Measurements from ENCODE around the gene TTC7B. TPM values are rescaled to one million over a fixed set of nuclear protein-coding genes. Genes with fewer than 3 reads are reported as not detected.

The TTC7B gene
- total RNA-seq, 1 experiment from 2014 or later, result 30.3 TPM

DNA sequence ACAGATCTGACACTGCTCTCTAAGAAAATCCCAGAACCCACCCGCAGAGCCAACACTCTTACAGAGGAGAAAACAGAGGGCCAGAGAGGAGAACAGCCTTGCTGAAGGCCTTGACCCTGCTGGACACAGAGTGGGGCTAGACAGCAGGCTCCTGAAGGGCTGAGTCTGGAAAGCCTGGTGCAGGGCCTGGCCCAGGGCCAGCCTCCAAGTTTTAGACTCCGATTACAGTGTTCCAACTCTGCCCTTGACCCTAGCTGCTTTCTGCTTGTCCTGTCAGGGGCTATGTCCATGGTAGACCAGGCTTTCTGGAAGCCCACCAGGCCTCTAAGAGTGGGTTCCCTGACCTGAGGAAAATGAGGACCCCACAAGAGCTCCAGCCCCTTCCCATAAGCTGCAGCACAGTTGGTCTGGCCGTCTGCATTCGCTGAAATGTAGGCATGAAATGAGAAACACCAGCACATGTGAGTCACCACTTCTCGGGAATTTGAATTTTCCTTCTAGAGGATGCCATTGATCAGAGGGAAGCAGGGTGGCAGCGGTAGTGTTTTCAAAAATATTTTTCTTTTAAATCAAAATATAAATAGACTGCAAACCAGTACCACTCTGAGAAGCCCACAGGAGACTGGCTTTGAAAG, 265.0 kb downstream of the TTC7B start:
- in situ Hi-C loops (cut with HindIII; ENCODE audit: low sequenced_read_pairs), result no loop called here

GRCh38 chr14:90549794-90550641, 266.2 kb downstream of the TTC7B start:
- DNase-seq (ENCODE audit: low spot score), result no peak
- in situ Hi-C loops (cut with HindIII; ENCODE audit: low sequenced_read_pairs), result no loop called here

More for the DNA sequence above, 265.0 kb downstream of the TTC7B start:
- DNase-seq (ENCODE audit: low spot score), result no peak

DNA sequence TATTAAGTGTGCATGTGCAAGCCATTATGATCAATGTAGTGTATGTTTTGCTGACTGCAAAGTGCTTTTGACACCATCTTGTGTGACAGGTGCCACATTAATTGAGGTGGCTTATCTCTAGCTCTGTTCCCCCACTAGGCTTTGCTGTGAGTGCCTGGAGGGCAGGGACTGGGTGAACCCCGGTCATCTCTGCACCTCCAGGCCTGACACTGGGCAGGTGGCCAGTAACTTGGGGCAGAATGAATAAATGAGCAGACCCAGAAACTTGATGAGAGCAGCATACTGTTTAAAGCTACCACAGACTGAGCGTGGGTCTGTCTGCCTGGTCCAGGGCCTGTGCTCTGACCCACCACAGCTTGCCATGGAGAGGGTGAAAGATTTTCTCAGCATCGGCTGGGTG, 267.8 kb downstream of the TTC7B start:
- no peak for DNase-seq (ENCODE audit: low spot score)
- in situ Hi-C loops (cut with HindIII; ENCODE audit: low sequenced_read_pairs), result no loop called here

- DNase-seq (ENCODE audit: low spot score), result peak; percentile 52
- in situ Hi-C loops (cut with HindIII; ENCODE audit: low sequenced_read_pairs), result no loop called here
These were observed 268.3 kb downstream of the TTC7B start for GRCh38 chr14:90547968-90548367.

- in situ Hi-C loops (cut with HindIII; ENCODE audit: low sequenced_read_pairs), result no loop called here
- DNase-seq (ENCODE audit: low spot score), result no peak
These were observed 269.0 kb downstream of the TTC7B start for GRCh38 chr14:90547250-90547649.

DNA sequence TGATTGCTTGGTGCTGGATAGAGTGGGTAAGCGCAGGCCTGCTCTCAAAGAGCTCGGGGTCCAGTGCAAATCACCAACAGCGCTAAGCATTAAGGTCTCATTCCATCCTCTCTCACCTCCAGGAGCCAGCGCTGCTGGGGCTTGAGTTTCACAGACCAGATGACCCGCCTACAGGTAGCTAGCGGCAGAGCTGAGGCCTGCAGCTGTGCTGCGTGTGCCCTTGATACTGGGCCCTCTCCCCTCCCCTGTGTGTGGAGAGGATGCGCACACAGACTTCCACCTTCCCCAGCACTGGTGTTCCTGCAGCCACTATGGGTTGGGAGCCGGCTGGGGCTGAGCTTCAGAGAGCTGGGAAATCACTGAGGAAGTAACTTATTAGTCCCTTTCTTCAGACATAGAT, 269.5 kb downstream of the TTC7B start:
- in situ Hi-C loops (cut with HindIII; ENCODE audit: low sequenced_read_pairs), result no loop called here
- DNase-seq (ENCODE audit: low spot score), result no peak

DNA sequence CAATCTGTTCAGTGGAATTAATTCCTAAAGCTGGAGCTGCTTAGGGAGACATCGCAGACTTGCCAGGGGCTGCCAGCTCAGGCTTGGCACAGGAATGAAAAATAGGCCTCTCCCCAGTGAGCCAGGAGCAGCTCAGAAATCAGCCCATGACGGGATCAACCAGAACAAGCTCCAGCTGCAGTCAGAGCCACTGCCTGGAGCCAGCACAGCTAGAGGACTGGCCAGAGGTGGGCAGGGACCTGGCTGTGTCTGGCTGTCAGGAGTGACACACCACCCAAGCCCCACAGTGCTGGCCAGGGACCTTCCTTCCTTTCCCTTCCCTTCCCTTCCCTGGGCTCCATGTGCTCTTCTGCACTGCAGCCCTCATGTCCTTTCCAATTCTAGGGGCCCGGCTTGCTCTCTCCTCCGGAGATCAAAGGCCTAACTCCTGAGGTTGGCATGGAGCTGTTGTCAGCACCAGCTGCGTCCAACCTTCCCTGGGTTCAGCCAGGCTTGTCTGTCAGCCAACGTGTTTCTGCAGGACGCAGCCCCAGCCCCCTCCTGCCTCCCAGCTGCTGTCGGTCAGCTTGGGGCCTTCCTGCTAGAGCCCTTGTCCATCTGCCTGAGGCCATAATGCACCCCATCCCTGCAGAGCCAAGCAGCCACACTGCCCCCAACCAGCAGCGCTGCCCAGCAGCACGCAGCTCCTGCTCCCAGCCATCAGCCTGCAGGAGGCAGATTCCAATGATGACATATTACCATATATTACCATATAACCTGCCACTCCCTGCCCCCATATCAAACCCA, 270.1 kb downstream of the TTC7B start:
- DNase-seq (ENCODE audit: low spot score), result peak; percentile 73
- in situ Hi-C loops (cut with HindIII; ENCODE audit: low sequenced_read_pairs), result no loop called here

GRCh38 chr14:90545382-90545781, 270.8 kb downstream of the TTC7B start:
- no peak for DNase-seq (ENCODE audit: low spot score)
- in situ Hi-C loops (cut with HindIII; ENCODE audit: low sequenced_read_pairs), result no loop called here

DNA sequence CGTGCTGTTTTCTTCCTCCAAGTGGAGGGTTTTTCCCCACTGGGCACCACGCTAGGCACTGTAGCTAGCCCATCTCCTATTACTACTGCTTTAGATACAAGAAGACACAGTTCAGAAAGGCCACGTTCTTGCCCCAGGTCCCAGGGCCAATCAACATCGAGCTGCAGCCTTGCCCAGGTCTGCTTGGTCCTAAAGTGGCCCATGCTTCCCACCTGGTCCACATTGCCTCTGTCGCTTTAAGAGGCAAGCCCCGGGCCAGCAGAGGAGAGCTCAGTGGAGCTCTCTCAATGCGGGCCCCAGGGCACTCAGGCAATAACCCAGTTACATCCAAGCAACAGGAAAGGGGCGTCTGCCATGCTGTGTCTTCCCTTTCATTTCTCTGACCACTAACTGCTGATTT, 271.3 kb downstream of the TTC7B start:
- DNase-seq (ENCODE audit: low spot score), result peak; percentile 48
- in situ Hi-C loops (cut with HindIII; ENCODE audit: low sequenced_read_pairs), result no loop called here

- DNase-seq (ENCODE audit: low spot score), result peak; percentile 50
- in situ Hi-C loops (cut with HindIII; ENCODE audit: low sequenced_read_pairs), result no loop called here
These were observed 271.7 kb downstream of the TTC7B start for GRCh38 chr14:90544566-90544965.

- no peak for DNase-seq (ENCODE audit: low spot score)
- in situ Hi-C loops (cut with HindIII; ENCODE audit: low sequenced_read_pairs), result no loop called here
These were observed 272.4 kb downstream of the TTC7B start for GRCh38 chr14:90543876-90544275.

GRCh38 chr14:90541076-90541634, 275.1 kb downstream of the TTC7B start:
- in situ Hi-C loops (cut with HindIII; ENCODE audit: low sequenced_read_pairs), result no loop called here
- DNase-seq (ENCODE audit: low spot score), result no peak

GRCh38 chr14:90540437-90540836, 275.8 kb downstream of the TTC7B start:
- no peak for DNase-seq (ENCODE audit: low spot score)
- in situ Hi-C loops (cut with HindIII; ENCODE audit: low sequenced_read_pairs), result no loop called here

GRCh38 chr14:90539996-90540395, 276.2 kb downstream of the TTC7B start:
- DNase-seq (ENCODE audit: low spot score), result no peak
- in situ Hi-C loops (cut with HindIII; ENCODE audit: low sequenced_read_pairs), result no loop called here

DNA sequence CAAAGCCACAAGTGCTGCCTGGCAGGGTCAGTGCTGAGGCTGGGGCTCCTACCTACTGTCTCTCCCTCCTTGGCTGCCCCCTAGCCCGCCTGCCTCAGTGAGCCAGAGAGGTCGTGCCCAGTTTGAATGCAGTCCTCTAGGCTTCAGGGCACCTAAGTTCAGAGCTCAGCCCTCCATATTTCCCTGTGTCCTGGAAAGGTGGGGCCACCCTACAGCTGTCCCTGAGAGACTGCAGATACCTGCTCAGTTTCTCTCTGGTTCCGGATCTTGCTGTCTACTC, 276.8 kb downstream of the TTC7B start:
- DNase-seq (ENCODE audit: low spot score), result no peak
- in situ Hi-C loops (cut with HindIII; ENCODE audit: low sequenced_read_pairs), result no loop called here

DNA sequence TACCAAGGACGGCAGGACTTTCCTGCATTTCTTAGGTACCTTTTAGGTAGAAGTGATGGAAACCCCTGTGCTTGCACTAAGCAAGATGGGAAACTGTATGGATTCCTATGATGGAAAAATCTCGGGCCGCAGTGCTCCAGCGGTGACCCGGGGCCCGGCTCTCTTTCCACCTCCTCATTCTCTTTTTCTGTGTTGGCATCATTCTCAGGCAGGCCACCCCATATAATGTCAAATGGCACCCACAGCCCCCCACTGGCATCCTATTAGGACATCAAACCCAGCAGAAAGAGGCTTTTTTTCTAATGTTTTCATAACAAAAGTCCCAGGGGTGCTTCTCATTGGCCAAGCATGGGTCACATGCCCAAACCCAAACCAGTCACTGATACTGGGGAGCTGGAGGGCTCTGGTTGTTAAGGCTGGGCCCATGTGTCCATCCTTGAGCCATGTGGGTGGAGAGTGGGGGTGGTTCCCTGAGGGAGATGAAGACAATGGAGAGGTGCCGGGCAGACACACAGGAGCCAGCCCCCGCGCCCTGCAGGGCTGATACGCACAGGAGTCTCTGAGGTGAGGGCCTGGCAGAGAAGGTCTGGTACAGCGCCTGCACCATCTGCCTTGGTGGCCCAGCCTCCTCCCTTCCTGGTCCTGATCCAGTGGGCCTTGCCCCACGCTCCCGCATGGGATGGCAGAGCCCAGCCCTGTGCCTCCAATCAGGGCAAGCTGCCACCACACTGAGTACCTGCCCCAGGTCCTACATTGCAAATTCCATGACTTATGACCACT, 277.3 kb downstream of the TTC7B start:
- in situ Hi-C loops (cut with HindIII; ENCODE audit: low sequenced_read_pairs), result no loop called here
- DNase-seq (ENCODE audit: low spot score), result no peak

GRCh38 chr14:90538095-90538494, 278.1 kb downstream of the TTC7B start:
- no peak for DNase-seq (ENCODE audit: low spot score)
- in situ Hi-C loops (cut with HindIII; ENCODE audit: low sequenced_read_pairs), result no loop called here

DNA sequence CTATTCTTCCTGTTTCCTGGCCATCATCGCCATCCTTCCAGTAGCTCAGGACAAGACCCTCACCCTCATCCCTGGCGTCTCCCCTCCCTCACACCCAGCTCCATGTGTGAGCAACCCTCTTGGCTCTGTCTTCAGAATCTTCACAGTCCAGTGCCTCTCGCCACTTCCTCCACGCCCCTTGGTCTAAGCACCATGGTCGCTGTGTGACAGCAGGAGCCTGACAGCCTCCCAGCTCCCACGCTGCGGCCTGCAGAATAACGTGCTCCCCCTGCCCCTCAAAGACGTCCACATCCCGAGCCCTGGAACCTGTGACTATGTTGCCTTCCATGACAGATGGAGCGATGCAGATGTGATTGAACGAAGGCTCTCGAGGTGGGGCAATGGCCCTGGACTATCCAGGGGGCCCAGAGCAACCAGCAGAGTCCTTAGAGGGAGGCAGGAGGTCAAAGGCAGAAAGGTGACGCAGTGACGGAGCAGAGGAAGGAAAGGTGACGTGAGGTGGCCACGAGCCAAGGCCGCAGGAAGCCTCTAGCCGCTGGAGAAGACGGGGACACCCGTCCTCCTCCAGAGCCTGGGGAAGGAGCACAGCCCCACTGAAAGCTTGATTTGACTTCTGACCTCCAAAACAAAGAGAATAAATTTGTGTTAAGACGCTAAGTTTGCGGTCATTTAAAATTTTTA, 279.6 kb downstream of the TTC7B start:
- in situ Hi-C loops (cut with HindIII; ENCODE audit: low sequenced_read_pairs), result no loop called here

DNA sequence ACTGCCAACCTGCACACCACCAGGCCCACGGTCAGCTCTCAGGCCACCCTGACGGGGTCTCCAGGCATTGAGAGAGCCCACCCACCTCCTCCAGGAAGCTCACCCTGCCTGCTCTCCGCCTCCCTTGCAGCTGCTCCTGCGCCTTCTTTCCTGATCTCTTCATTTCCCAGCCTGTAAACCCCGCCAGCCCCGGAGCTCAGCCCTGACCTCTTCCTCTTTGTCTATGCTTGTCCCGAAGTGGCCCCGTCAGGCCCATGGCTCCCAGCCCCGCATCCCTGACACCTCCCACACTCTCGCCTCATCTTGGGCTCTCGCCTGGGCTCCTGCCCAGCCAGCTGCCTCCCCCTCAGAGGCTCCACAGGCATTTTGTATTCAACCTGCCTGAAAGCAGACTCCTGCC, 280.1 kb downstream of the TTC7B start:
- DNase-seq (ENCODE audit: low spot score), result peak; percentile 84
- in situ Hi-C loops (cut with HindIII; ENCODE audit: low sequenced_read_pairs), result no loop called here

More for the DNA sequence above, 279.6 kb downstream of the TTC7B start:
- no peak for DNase-seq (ENCODE audit: low spot score)
